Esophagus (tissue), 2 donors: ENCODE data around the gene GRIK2. TPM values are rescaled to one million over a fixed set of nuclear protein-coding genes. Genes with fewer than 3 reads are reported as not detected.

Source experiments
- H3K27ac ChIP-seq, 2 donors: one replicate each; pipeline ENCODE4 v1.5.1; 2013; ENCODE audit warnings: low read depth in 2 of 2, mild to moderate bottlenecking in 2 of 2, inconsistent platforms in 1 of 2, low read length in 1 of 2, moderate library complexity in 1 of 2
- H3K27me3 ChIP-seq, 2 donors: one replicate each; pipeline ENCODE4 v1.6.1; 2013; ENCODE audit warnings: low read length in 2 of 2, control low read depth in 1 of 2, mild to moderate bottlenecking in 1 of 2; ENCODE audit not compliant: insufficient read depth in 2 of 2, control insufficient read depth in 1 of 2
- H3K36me3 ChIP-seq, 2 donors: one replicate each; pipeline ENCODE4 v1.6.1; 2013; ENCODE audit warnings: low read length in 1 of 2; ENCODE audit not compliant: control insufficient read depth in 2 of 2, insufficient read depth in 2 of 2
- H3K4me1 ChIP-seq, 2 donors: one replicate each; pipeline ENCODE4 v1.6.1; 2013; ENCODE audit warnings: low read length in 1 of 2; ENCODE audit not compliant: control insufficient read depth in 2 of 2, insufficient read depth in 2 of 2
- H3K4me3 ChIP-seq, 2 donors: one replicate each; pipeline ENCODE4 v1.5.1; 2013; ENCODE audit warnings: low read length in 2 of 2, mild to moderate bottlenecking in 2 of 2, low read depth in 1 of 2, moderate library complexity in 1 of 2
- H3K9me3 ChIP-seq, 2 donors: one replicate each; pipeline ENCODE4 v1.6.1; 2013; ENCODE audit warnings: mild to moderate bottlenecking in 2 of 2, low read depth in 1 of 2, low read length in 1 of 2, moderate library complexity in 1 of 2; ENCODE audit not compliant: control insufficient read depth in 2 of 2, insufficient read depth in 1 of 2
- WGBS, 2 donors: extraction: QIAGEN DNeasy Blood & Tissue Kit; methylation state at CpG; one replicate each; pipeline ENCODE4 v1.1.7; 2013; 5-methylcytosine and 5-hydroxymethylcytosine counted together
- polyA plus RNA-seq, 2 donors: library from polyadenylated mRNA; stranded (reverse); fragments of 200-250 nt; gene quantifications; one replicate each; pipeline ENCODE4 v1.2.3, GENCODE V29; 2013
- donor health status: healthy with polysubstance abuse.
- donor health status: Bipolar disorder and iron deficiency.

GRIK2 gene
- polyA plus RNA-seq, 2 donors, result 0.06 to 0.08 TPM

DNA sequence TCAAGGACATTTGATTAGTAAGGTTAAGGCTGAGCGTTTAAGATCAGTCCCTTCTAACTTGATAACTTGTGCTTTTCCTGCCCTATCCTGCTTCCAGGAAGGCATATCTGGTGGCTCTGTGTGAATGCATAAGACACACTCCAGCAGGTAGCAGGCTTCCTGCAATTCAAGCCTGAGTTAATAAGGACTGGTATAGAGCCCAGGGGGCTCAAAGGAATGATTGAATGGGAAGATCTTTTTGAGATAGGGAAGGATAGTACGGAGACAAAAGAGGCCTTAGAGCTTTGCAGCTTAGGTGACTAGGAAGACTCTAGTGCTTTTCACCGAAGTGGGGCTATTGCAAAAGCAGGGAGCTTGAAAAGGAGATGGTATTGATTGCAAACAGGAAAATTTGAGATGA, 307.1 kb downstream of the GRIK2 start:
- no peak overlapping the region for H3K27ac ChIP-seq
- no peak overlapping the region for H3K4me3 ChIP-seq
- 53 to 65% methylated on average over 3 of the region's 3 CpGs for WGBS, 2 donors
- no peaks in the 10 kb centered on the region for H3K9me3 ChIP-seq
- no peaks in the 10 kb centered on the region for H3K27me3 ChIP-seq
- no peaks in the 10 kb centered on the region for H3K4me1 ChIP-seq
- no peaks in the 10 kb centered on the region for H3K36me3 ChIP-seq

DNA sequence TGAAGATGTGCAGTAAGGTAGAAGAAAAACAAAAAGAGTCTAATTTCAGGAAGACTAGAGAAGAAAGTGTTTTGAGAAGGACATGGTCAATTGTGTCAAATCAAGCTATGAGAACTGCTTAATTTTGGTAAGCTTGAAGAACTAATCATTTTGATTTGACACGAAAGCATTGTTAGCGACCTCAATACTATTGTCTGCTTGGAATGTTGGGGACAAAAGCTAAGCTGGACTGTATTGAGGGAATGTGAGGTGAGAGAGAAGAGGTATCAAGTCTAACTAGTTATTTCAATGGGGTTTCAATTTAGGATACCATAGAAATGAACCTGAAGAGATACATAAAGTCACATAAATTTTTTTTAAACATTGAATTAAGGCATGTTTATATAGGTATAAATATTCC, 309.8 kb downstream of the GRIK2 start:
- no peaks in the 10 kb centered on the region for H3K4me1 ChIP-seq
- no peaks in the 10 kb centered on the region for H3K36me3 ChIP-seq
- H3K27ac ChIP-seq, result no peak overlapping the region
- H3K27me3 ChIP-seq, result no peaks in the 10 kb centered on the region
- no peaks in the 10 kb centered on the region for H3K9me3 ChIP-seq
- WGBS, 2 donors, result 85 to 90% methylated on average over 2 of the region's 2 CpGs
- no peak overlapping the region for H3K4me3 ChIP-seq

DNA sequence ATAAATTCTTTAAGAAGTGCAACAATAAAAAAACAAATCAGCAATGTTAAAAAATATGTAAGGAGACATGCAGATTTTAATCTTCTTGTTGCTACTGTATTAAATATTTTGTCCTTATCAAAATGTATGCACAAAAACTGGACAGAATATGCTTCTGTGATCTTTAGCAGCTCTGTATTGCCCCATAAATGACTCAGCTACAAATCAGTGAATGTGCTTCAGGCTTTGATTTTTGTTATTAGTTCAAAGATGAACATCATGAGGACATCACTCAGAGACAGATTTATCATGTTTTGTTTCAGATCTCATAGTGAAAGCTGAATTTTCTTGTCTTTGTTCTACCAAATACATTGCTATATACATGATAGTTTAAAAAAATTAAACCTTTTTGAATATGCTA, 312.4 kb downstream of the GRIK2 start:
- Histone ChIP-seq H3K9me3 (no peaks in the 10 kb centered on the region), H3K4me3 (no peak overlapping the region)

DNA sequence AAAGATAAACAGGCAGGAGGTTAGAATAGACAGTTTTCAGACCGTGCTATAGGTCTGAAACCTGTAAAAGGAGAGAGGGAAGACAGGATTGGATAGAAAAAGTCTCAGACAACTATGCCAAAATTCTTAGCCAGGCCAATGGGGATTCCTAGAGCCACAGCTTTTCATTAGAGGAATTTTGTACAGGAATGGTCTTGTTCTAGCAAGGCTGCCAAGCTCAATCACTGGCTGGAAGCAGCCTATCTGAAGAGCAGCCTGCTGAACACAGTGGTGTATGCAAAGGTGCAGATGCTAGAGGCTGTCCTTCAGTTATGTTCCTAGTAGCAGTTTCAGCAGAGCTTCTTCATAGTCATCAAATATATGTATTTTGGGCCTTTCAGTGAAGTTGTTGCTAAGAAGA, 313.1 kb downstream of the GRIK2 start:
- no peaks in the 10 kb centered on the region for H3K9me3 ChIP-seq
- H3K27ac ChIP-seq, result no peak overlapping the region
- 29 to 36% methylated on average over 1 of the region's 1 CpG for WGBS, 2 donors
- no peaks in the 10 kb centered on the region for H3K27me3 ChIP-seq
- no peak overlapping the region for H3K4me3 ChIP-seq
- H3K36me3 ChIP-seq, result no peaks in the 10 kb centered on the region
- H3K4me1 ChIP-seq, result no peaks in the 10 kb centered on the region

More for the DNA sequence above, 312.4 kb downstream of the GRIK2 start:
- no peaks in the 10 kb centered on the region for H3K27me3 ChIP-seq
- H3K36me3 ChIP-seq, result no peaks in the 10 kb centered on the region
- H3K27ac ChIP-seq, result no peak overlapping the region
- no peaks in the 10 kb centered on the region for H3K4me1 ChIP-seq

DNA sequence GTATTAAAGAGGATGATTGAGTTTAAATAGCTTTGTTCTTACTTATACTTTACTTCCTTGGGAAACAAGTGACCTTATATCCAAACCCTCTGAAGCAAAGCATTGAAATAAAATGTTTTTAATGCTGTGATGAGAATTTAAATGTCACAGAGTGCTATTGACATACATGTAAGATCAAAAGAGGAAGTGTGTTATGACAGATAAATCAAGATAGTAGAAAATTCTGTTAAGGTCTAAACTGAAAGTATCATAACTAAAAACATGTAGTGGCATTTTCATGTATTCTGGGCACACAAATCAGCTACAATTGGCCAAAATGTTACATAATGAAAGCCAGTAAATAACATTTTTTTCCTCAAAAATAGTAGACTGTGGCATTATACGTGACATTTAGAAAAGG, 318.0 kb downstream of the GRIK2 start:
- Histone ChIP-seq H3K27me3 (no peaks in the 10 kb centered on the region), H3K36me3 (no peaks in the 10 kb centered on the region), H3K27ac (no peak overlapping the region), H3K9me3 (no peaks in the 10 kb centered on the region), H3K4me3 (no peak overlapping the region), H3K4me1 (no peaks in the 10 kb centered on the region)
- WGBS, 2 donors, result 71 to 72% methylated on average over 1 of the region's 1 CpG

DNA sequence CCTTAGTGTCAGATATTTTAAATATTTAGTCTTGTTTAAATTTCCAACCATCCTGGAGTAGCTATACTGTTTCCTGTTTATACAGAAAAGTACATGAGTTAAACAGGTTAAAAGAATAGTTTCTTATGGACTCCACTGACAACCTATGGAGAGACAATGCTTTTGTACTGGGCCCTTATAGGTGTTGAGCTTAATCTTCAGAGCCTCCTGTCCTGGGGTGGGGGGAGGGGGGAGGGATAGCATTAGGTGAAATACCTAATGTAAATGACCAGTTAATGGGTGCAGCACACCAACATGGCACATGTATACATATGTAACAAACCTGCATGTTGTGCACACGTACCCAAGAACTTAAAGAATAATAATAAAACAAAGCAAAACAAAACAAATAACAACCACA, 322.9 kb downstream of the GRIK2 start:
- H3K27ac ChIP-seq, result no peak overlapping the region
- 71 to 95% methylated on average over 1 of the region's 1 CpG for WGBS, 2 donors
- H3K27me3 ChIP-seq, result no peaks in the 10 kb centered on the region
- no peaks in the 10 kb centered on the region for H3K36me3 ChIP-seq
- no peak overlapping the region for H3K4me3 ChIP-seq
- no peaks in the 10 kb centered on the region for H3K4me1 ChIP-seq
- H3K9me3 ChIP-seq, result no peaks in the 10 kb centered on the region

DNA sequence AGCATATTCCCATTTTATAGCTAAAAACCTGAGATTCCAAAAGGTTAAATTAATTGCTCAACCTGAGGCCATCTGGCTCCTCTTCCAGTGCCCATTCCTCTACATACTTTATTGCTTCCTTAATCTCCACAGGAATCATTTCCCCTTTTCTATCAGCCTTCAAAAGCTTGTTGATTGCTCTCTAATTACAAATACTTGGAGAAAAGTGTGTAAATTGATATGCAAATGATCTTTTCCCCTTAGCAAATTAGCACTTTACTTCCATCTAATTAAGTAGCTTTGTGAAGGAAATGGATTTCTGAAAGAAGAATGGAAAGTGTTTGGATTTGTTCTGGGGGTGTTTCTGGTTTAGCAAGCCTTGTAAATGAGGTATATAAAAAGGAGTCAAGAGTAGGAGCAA, 323.3 kb downstream of the GRIK2 start:
- Histone ChIP-seq H3K9me3 (no peaks in the 10 kb centered on the region), H3K27me3 (no peaks in the 10 kb centered on the region), H3K4me3 (no peak overlapping the region), H3K4me1 (no peaks in the 10 kb centered on the region), H3K27ac (no peak overlapping the region), H3K36me3 (no peaks in the 10 kb centered on the region)

DNA sequence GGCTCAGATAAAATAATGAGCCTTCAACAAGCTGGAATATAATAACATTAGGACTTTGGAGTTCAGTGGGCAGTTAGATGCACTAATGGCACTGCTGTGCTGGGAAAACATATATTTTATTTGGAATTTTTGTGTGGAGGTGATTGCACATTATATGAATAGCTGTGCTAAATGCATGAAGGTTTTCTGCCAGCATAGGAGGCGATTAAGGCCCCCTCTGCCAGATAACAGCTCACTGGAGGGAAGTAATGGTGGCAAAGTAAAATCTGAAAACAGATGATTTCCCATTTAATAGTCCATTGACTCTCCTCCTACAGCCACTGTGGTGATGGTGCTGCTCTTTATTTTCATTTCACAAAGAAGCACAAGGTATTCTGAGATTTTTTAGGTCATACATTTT, 326.0 kb downstream of the GRIK2 start:
- H3K36me3 ChIP-seq, result no peaks in the 10 kb centered on the region
- no peaks in the 10 kb centered on the region for H3K4me1 ChIP-seq
- no peak overlapping the region for H3K4me3 ChIP-seq
- H3K27ac ChIP-seq, result no peak overlapping the region
- 72 to 82% methylated on average over 1 of the region's 1 CpG for WGBS, 2 donors
- H3K27me3 ChIP-seq, result no peaks in the 10 kb centered on the region
- no peaks in the 10 kb centered on the region for H3K9me3 ChIP-seq

DNA sequence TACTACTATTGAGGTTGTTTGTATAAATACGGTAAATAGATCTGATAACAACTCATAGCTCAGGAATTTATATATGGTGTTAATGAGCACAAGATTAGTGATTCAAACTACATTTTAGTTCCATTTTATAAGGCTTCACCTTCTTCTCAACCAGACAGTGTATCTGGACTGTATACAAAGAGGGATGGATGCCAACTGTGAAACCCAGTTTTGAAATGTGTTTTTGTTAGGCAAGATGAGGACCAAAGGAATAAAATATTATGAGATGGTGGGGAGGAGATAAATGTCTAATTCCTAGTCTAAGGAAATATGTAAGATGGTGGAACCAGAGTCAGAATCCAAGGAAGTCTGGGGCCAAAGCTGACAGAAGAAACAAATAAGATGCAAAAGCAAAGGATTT, 329.0 kb downstream of the GRIK2 start:
- Histone ChIP-seq H3K4me3 (no peak overlapping the region), H3K27ac (no peak overlapping the region), H3K27me3 (no peaks in the 10 kb centered on the region), H3K36me3 (no peaks in the 10 kb centered on the region), H3K9me3 (no peaks in the 10 kb centered on the region), H3K4me1 (no peaks in the 10 kb centered on the region)
- 83 to 85% methylated on average over 1 of the region's 1 CpG for WGBS, 2 donors

DNA sequence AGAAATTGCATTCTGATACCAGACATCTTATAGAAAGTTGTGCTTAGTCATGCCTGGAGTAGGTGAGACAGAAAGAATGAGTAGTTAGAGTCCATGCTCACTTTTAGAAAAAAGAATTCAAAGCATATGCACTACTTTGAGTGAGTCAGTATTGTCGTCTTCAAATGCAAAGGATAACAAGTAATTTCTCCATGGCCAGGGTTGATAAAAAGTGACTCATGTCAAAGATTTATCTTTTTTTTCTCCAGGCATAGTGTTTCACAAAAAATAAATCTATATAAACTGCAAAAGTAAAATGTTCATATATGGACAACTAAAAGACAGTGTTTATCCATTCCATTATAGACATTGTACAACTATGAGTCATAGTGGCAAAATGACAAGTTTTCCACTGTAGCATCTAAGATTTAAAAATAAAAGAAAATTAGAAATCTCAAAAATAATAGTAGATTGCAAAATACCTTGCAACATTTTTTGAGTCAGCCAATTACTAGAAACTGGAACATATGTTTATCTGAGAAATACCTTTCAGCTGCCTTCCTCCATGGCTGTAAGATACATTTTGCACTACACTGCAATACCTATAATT, 329.6 kb downstream of the GRIK2 start:
- H3K27me3 ChIP-seq, result no peaks in the 10 kb centered on the region
- WGBS, 2 donors, result 30 to 44% methylated on average over 1 of the region's 1 CpG
- H3K9me3 ChIP-seq, result no peaks in the 10 kb centered on the region
- H3K36me3 ChIP-seq, result no peaks in the 10 kb centered on the region
- H3K4me3 ChIP-seq, result no peak overlapping the region
- no peaks in the 10 kb centered on the region for H3K4me1 ChIP-seq
- H3K27ac ChIP-seq, result no peak overlapping the region
